GM12873 (cell line): ENCODE data around the gene ZER1.

Experiments
- TF ChIP-seq, protein P1 (sequence below): IDR thresholded peaks from 2 replicates; pipeline ENCODE4 v1.5.1; 2012; ENCODE audit warnings: low read depth, mild to moderate bottlenecking, moderate library complexity, low read length, control low read depth; ENCODE audit not compliant: insufficient read depth; ENCODE audit errors: missing control alignments

The ZER1 gene

DNA sequence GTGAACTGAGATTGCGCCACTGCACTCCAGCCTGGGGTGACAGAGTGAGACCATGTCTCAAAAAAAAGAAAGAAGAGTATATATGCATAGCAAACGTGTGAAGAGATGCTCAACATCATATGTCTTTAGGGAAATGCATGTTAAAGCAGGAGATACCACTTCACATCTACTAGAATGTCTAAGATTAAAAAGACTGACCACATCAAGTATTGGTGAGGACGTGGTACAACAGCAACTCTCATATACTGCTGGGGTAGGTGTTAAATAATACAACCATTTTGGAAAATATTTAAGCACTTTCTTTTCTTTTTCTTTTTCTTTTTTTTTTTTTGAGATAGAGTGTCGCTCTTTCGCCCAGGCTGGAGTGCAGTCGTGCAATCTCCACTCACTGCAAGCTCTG lies 13.7 kb upstream of the ZER1 start:
- TF ChIP-seq, protein P1, sequence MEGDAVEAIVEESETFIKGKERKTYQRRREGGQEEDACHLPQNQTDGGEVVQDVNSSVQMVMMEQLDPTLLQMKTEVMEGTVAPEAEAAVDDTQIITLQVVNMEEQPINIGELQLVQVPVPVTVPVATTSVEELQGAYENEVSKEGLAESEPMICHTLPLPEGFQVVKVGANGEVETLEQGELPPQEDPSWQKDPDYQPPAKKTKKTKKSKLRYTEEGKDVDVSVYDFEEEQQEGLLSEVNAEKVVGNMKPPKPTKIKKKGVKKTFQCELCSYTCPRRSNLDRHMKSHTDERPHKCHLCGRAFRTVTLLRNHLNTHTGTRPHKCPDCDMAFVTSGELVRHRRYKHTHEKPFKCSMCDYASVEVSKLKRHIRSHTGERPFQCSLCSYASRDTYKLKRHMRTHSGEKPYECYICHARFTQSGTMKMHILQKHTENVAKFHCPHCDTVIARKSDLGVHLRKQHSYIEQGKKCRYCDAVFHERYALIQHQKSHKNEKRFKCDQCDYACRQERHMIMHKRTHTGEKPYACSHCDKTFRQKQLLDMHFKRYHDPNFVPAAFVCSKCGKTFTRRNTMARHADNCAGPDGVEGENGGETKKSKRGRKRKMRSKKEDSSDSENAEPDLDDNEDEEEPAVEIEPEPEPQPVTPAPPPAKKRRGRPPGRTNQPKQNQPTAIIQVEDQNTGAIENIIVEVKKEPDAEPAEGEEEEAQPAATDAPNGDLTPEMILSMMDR, result no peak

DNA sequence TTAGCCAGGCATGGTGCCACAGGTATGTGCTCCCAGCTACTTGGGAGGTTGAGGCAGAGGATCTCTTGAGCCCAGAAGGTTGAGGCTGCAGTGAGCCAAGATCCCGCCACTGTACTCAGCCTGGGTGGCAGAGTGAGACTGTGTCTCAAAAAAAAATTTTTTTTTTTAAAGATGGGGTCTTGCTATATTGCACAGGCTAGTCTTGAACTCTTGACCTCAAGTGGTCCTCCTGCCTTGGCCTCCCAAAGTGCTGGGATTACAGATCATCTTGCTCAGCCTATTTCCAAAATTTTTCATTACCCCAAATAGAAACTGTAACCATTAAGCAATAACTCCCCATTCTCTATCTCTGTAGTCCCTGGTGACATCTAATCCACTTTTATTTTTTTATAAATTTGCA lies 10.9 kb upstream of the ZER1 start:
- TF ChIP-seq, protein P1, result no peak

DNA sequence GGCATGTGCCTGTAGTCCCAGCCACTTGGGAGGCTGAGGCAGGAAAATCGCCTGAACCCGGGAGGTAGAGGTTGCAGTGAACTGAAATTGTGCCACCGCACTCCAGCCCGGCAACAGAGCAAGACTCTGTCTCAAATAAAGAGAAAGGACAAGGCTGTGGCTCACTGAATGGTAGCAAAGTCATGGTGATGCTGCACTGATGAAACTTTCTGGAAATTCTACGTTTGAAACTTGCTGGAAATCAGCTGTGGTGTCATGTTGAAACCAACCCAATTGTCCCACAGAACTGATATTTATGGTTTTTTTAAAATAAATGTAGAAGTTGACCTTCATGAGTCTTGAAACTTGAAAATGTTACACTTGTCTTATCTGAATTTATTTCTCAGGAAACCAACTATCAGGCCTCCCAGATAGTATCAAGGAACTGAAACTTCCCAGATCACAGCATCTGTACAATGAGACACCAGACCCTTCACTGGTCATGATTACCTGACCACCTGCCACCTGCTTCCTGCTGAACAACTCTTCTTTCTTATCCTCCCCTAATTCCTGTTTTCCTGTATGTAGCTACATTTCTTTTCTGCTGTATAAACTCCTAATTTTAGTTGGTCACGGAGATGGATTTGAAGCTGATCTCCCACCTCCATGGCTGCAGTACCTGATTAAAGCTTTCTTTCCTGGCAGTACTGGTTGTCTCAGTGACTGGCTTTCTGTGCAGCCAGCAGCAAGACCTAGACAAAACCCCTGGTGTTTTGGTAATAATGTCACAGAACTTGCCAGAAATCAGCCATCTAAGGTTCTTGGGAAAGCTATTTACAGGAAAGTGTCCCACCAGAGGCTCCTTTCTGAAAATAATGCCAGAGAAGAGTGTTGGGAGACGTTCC lies 9.7 kb upstream of the ZER1 start:
- TF ChIP-seq, protein P1, result no peak

DNA sequence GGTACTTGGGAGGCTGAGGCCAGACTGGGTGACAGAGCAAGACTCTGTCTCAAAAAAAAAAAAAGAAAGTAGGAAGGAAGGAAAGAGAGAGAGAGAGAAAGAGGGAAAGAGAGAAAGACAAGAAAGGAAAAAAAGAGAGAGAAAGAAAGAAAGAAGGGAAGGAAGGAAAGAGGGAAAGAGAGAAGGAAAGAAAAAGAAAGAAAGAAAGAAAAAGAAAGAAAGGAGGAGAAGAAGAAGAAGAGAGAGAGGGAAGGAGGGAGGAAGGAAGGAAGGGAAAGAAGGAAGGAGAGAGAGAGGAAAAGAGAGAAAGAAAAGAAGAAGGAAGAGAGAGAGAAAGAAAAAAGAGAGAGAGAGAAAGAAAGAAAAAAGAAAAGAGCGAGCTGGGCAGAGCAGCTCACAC lies 3.1 kb upstream of the ZER1 start:
- TF ChIP-seq, protein P1, result no peak

DNA sequence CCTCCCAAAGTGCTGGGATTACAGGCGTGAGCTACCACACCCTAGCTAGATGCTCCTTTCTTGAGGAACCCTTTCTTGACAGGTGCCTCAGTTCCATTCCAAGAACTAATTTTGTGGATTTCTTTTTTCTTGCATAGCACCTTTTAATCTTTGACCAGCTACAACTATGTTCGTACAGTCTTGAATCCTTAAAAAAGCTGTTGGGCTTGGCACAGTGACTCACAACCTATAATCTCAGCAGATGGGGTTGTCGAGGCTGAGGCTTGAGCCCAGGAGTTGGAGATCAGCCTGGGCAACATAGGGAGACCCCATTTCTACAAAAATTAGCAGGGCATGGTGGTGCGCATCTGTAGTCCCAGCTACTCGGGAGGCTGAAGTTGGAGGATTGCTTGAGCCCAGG lies 1.3 kb upstream of the ZER1 start:
- TF ChIP-seq, protein P1, result no peak

DNA sequence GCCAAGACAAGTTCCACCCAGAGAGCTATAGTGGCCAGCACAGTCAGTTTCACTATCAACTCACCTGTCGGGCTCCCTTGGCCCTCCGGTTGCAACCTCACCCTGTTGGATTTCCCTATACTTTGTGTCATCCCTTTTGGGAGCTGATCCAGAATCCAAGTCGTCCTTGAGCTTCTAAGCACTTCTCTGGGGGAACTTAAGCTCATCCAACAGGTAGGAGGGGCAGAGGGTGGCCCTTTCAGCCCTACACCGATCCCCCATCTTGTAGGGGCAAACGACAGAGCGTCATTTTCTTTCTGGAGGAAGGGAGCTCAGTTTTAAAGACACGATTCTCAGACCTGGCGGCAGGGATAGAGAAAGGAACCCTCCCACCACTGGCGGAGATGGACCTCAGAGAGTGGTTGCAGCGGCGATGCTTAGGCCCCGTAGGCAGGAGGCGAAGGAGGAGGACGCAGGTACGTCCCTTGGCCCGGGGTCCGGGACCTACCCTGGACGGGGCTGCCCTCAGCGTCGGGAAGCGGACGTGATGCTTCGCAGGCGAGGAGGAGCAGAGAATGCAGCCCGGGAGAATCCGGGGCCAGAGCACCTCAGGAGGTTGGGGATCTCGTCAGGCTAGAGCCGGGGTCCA lies 519 bp downstream of the ZER1 start:
- TF ChIP-seq, protein P1, result no peak

DNA sequence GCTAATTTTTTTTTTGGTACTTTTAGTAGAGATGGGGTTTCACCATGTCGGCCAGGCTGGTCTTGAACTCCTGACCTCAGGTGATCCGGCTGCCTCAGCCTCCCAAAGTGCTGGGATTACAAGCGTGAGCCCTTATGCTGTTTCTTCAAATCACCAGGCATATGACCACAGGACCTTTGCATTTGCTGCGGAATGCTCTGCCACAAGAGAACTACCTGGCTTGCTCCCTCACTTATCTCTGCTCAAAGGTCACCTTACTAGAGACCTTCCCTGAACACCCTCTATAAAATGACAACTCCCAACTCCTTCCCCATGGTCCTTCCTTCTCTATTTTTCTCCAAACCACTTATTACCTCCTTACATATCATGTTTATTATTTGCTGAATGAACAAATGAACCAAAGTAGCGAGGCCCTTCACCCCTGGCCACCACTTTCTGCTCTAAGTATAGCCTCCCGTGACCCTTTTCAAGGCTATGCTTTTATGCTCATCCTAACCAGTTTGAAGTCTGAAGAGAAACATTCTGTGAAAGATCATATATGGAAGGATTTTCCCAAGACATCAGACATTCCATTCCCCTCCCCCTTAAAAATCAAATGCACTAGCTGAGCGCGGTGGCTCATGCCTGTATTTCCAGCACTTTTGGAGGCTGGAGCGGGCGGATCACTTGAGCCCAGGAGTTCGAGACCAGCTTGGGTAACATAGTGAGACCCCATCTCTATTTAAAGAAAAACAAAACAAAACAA lies 1.3 kb downstream of the ZER1 start:
- TF ChIP-seq, protein P1, result no peak
